GM19438 (cell line): Measurements from ENCODE around the gene OR6V1.
"Not testable (repeated sequence)": the region's sequence is repeated elsewhere in the genome, so short reads cannot be mapped to it uniquely, and the experiment has no call there.

ENCODE experiments used
- ATAC-seq: cut with Tn5 transposase; IDR thresholded peaks from one replicate; pipeline ENCODE4 v1.9.1; 2021; ENCODE audit warnings: low read depth; ENCODE audit not compliant: unreplicated experiment

The OR6V1 gene

GRCh38 chr7:143042159-143042789, 9.9 kb upstream of the OR6V1 start:
- ATAC-seq, result no peak

- ATAC-seq, result no peak
These were observed 9.3 kb upstream of the OR6V1 start for GRCh38 chr7:143042790-143043271.

GRCh38 chr7:143043391-143043790, 8.8 kb upstream of the OR6V1 start:
- no peak for ATAC-seq

GRCh38 chr7:143046426-143046851, 5.7 kb upstream of the OR6V1 start:
- ATAC-seq, result no peak

GRCh38 chr7:143047326-143047725, 4.8 kb upstream of the OR6V1 start:
- ATAC-seq, result no peak

GRCh38 chr7:143048827-143049226, 3.3 kb upstream of the OR6V1 start:
- no peak for ATAC-seq

- ATAC-seq, result no peak
These were observed 2.8 kb upstream of the OR6V1 start for GRCh38 chr7:143049362-143049761.

- no peak for ATAC-seq
These were observed 1.2 kb upstream of the OR6V1 start for GRCh38 chr7:143050931-143051330.

- ATAC-seq, result no peak
These were observed 2.5 kb downstream of the OR6V1 start for GRCh38 chr7:143054621-143055020.

GRCh38 chr7:143055754-143056153, 3.6 kb downstream of the OR6V1 start:
- no peak for ATAC-seq

GRCh38 chr7:143063741-143064140, 11.6 kb downstream of the OR6V1 start:
- ATAC-seq, result no peak

- ATAC-seq, result no peak
These were observed 16.3 kb downstream of the OR6V1 start for GRCh38 chr7:143068446-143068845.

GRCh38 chr7:143069912-143070500, 17.9 kb downstream of the OR6V1 start:
- no peak for ATAC-seq

- no peak for ATAC-seq
These were observed 21.4 kb downstream of the OR6V1 start for GRCh38 chr7:143073556-143073955.

- no peak for ATAC-seq
These were observed 22.0 kb downstream of the OR6V1 start for GRCh38 chr7:143074141-143074540.

GRCh38 chr7:143085109-143085508, 33.0 kb downstream of the OR6V1 start:
- no peak for ATAC-seq

- not testable (repeated sequence) for ATAC-seq
These were observed 33.5 kb downstream of the OR6V1 start for GRCh38 chr7:143085610-143086009.

- not testable (repeated sequence) for ATAC-seq
These were observed 36.5 kb downstream of the OR6V1 start for GRCh38 chr7:143088549-143089231.

GRCh38 chr7:143096146-143096545, 44.0 kb downstream of the OR6V1 start:
- ATAC-seq, result no peak

- ATAC-seq, result not testable (repeated sequence)
These were observed 47.4 kb downstream of the OR6V1 start for GRCh38 chr7:143099579-143099978.
